Epithelial cell of prostate (primary cell): Measurements from ENCODE around the gene PLA2G6.
"Not testable (repeated sequence)": the region's sequence is repeated elsewhere in the genome, so short reads cannot be mapped to it uniquely, and the experiment has no call there.

ENCODE experiments used
- DNase-seq: peaks from one replicate; pipeline ENCODE4 v3.0.0-alpha.2; 2011; ENCODE audit warnings: low read depth, low spot score
- H3K27ac ChIP-seq: fragments of 450-650 bp; 2 replicates; pipeline ENCODE4 v1.5.1; 2017; ENCODE audit warnings: mild to moderate bottlenecking

PLA2G6 gene

DNA sequence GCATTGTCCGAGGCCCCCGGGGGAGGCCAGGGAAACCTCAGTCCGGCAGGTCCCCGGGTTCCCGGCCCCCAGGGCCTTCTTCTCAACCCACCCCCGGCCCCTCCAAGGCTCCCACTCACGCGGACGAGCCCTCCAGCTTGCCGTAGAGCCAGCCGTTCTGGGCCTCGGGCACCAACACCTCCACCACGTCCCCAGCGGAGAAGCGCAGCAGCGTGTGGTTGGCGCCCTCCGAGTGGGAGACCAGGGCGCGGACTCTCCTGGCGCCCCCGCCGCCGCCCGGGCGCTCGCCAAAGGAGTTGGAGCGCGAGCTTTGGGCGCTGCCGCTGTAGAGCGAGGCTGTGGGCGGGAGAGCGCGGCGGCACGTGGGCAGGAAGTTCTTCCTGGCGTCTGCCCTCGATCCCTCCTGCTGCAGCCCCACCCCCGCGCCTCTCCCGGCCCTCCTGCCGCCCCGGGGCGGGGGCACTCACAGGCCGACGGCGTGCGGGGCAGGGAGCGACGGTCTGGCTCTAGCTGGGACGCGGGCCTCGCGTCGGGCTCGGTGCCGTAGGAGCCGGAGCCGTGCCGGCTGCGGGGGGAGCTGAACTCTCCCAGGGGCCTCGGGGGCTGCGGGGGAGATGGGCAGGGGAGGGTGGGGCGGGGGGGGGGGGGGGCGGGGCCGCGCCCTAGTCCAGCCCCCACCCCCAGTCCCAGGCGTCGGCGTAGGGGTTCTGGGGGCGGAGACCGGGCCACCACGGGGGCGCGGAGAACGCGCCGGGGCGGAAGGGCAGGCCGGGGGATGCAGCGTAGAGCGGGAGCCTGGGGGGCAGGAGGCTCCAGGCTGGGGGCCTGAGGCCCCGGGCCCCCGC is 92.8 kb downstream of the PLA2G6 start:
- no peak overlapping the region for H3K27ac ChIP-seq
- DNase-seq = no peak

DNA sequence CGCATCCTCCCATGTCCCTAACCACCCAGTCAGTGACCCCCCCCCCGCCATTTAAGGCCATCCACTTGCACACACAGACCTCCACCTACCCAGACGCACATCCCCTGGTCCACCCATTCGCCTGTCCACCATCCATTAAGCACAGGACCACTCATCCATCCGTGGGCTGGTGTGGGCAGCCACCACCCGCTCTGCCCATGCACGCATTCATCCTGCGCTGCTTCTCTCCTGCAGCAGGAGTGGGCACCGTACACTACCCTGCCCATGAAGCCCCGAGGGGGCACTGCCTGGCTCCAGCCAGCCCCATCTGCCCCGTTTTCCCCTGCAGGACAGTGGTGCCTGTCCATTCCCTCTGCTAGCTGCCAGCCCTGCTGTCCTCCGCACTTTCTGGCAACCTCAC is 93.8 kb downstream of the PLA2G6 start:
- H3K27ac ChIP-seq = no peak overlapping the region
- DNase-seq = no peak

DNA sequence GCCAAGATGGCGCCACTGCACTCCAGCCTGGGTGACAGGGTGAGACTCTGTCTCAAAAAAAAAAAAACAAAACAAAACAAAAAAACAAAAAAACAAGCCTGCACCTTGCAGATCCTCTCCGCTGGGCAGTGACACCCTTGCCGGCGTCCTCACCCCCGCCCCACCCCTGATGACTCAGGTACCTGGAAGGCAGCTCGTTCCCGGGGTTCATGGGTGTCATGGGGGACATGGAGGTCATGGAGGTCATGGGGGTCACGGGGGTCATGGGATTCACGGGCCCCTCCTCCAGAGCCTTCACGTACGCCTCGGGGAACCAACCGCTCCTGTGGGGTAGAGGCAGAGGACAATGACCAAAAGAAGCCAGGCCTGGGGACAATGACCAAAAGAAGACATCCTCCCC is 94.7 kb downstream of the PLA2G6 start:
- DNase-seq = no peak
- H3K27ac ChIP-seq = no peak overlapping the region

DNA sequence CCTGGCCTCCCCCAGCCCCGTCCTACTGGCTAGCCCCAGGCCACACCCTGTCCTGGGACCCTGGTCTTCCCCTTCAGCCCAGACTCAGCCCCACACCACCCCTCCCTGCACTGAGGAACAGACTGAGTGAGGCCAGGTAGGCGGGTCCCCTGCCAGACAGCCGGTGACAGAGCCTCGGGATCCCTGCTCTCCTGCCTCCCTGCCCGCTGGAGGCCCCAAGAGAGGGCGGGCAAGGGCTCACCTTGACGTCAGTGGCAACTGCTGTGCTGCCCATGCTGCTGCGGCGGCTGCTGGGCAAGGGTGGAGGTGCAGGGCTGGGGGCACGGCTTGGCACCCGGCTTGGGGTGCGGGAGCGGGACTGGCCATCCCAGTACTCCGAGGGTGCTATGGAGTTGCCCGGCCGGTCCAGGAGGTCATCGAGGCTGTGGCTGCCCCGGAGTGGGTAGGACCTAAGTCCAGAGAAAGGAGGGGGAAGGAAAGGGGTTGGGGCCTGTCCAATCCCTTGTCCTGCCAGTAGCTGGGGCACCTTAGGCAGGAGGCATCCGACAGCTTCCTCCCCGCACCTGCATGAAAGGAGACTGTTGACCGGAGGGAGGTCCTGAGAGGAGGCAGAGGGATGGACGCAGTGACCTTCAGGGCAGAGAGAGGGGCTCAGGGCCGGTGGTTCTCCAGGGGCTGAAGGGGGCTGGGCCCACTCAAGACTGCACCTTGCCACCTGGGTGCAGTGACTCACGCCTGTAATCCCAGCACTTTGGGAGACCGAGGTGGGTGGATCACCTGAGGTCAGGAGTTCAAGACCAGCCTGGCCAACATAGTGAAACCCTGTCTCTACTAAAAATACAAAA is 95.4 kb downstream of the PLA2G6 start:
- no peak overlapping the region for H3K27ac ChIP-seq
- no peak for DNase-seq

DNA sequence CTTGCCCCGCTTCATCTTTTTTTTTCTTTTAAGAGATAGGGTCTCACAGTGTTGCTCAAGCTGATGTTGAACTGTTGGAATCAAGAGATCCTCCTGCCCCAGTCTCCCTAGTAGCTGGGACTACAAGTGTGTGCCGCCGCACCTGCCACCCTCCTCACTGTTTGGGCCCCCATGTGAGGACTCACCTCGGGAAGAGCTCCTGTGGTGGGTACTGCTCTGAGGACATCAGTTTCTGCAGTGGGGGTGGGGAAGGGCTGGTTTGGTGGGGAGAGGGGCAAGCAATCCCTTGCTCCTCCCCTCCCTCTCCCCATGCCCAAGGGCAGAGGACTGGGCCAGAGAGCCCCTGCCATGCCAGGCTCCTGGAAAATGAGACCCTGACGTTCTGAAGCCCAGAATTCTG is 96.1 kb downstream of the PLA2G6 start:
- no peak for DNase-seq
- no peak overlapping the region for H3K27ac ChIP-seq

DNA sequence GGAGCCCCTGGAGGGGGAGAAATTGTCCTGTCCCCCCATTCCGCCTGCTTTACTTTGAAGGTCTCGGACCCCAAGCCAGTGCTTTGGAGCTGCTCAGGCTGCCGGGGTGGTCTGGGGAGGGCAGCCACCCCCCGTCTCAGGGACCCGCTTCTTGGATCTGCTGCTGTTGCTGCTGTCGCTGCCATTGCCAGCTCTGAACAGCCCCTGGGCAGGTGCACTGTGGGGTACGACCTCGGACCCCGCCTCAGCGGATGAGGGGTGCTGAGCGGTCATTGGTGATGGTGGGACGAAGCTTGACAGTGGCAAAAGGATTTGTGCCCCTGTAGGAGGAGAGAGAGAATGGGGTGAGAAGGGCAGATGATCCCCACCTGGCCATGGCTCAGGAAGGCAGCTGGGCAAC is 96.6 kb downstream of the PLA2G6 start:
- H3K27ac ChIP-seq = no peak overlapping the region
- DNase-seq = no peak

DNA sequence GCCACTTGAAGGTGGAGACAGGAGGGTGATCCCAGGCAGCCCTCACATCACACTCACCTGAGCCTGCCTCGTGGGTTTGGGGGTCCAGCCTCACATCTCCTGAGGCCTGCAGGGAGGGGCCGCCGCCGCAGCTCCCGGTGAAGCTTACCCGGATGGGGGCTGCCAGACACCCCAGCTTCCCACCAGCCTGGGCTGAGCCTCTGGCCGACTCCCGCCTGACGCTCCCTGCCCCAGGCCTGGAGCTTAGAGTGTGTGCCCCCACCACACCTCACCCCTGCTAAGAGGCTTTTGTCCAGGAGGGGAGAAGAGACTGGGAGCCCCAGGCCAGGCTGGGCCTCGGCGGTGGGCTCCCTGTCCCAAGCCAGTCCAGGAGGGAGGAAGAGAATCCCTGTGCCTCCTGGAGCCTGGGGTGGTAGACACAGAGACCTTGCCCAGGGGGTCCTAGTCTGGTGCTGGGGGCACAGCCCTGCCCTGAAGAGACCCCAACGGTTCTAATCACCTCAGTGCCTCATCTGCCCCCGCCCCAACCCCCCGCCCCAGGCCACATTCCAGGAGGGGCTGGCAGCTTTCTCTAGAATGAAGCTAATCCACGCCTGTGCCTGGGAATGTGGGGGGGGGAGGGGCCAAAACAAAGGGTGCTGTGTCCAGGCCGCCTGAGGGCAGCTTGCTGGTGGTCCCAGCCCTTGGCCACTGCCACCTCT is 97.5 kb downstream of the PLA2G6 start, which contains the start of gene SLC16A8:
TSS of gene SLC16A8 (minus strand) at position 254 of the 701 bp plus-strand sequence. CDS start 1,311 bp downstream, outside the sequence.
- no peak for DNase-seq
- no peak within 1 kb of the TSS for H3K27ac ChIP-seq

DNA sequence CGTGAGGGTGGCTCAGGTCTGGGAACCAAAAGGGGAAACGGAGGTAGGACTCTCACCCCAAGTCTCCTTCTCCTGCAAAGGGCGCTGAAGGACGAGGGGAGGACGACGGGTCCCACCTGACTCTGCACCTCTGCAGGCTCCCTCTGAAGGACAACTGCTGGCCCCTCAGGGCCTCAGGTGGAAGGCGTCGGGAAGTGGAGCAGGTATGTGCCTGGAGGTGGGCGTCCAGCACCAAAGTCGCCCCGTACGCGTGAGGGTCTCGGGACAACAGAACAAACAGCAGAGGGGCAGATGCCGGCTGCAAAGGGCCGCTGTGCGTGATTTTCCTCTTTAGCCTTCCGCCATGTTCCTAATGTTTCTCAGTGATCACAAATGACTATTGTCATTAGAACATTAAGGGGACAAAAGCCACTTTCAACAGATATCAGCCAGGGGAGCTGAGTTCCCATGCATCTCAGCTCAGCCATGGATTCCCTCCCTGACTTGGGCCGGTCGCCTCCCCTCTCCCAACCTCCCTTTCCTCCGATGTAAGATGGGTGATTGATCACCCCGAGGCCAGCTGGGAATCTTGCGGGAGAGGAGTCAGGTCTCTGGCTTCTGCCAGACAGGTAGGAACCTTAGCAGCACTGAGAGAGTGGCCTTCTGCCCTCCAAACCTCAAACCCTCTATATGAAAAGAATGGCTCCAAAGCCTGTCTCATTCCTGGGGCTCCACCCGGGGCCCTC is 98.5 kb downstream of the PLA2G6 start:
- no peak for DNase-seq
- no peak overlapping the region for H3K27ac ChIP-seq

DNA sequence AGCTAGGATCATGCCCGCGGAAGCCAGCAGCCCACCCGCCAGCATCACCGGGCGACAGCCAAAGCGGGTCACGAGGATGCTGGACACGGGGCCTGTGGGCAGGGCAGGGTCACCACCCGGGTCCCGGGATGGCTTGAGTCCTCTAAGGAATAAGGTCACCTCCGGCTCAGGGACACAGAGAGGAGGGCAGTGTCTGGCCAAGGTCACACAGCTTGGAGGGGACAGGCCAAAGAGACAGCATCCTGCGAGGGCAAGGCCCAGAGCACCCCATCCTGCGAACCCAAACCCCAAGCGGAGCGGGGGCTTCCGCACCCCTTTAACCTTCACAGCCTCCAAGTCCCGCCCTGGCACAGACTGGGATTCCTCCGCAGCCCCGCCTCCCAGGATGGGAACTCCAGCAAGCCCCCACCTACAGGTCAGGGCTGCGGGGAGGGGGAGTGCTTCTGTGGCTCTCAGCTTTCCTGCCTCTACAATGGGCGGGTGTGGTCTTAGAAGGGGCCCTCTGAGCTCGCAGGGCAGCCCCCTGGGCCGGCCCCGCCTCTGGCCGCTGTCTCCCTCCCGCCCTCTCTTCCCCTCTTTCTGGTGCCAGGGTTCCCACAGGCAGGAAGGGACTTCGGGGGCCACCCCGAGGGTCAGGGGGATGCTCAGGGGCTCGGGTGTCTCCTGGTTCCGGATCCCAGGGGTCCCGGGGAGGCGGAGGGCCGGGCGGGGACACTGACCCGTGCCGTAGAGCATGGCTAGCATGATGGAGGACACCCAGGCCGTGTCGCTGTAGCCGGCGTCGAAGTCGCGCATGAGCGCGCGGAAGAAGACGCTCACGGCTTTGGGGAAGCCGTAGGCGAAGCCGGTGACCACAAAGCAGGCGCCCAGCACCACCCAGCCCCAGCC is 99.4 kb downstream of the PLA2G6 start:
- no peak overlapping the region for H3K27ac ChIP-seq
- no peak for DNase-seq

DNA sequence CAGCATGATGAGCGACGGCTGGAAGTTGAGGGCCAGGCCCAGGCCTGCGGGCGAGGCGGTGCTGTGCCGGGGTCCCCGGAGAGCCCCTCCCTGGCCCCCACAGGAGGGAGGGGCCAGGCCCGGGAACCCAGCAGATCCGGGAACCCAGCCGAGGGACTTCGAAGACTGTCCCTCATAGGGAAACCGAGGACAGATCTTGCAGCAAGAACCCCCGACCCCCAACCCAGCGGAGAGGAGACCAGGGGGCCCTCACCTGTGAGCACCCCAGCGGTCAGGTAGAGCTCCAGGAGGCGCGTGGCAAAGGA is 100.0 kb downstream of the PLA2G6 start:
- no peak overlapping the region for H3K27ac ChIP-seq
- no peak for DNase-seq

DNA sequence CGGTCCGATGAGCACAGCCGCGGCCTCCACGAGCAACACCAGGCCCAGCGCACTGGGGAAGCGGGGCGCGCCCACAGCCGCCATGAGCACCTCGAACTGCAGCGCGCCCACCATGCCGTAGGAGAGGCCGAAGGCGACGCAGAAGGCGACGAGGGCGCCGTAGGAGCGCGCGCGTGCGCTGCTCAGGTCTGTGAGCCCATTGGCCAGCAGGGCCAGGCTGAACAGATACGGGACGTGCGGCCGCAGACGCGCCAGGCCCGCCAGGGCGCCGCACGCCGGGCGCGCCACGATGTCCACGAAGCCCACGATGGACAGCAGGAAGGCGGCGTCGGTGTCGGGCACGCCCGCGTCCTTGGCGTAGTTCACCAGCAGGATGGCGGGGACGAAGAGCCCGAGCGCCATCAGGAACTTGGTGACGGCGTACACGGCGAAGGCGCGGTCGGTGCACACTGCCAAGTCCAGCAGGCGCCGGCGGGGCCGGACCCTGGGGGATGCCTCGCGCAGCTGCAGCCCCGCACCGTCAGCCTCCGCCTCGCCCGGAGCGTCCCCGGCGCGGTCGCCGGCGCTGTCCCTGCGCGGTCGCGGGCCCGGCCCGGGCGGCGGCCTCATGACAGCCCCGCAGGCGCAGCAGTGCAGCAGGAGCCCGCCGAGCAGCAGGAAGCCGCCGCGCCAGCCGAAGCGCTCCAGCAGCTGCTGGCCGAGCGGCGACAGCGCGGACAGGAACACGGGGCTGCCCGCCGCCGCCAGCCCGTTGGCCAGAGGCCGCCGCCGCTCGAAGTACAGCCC is 100.6 kb downstream of the PLA2G6 start:
- H3K27ac ChIP-seq = no peak overlapping the region
- no peak for DNase-seq

DNA sequence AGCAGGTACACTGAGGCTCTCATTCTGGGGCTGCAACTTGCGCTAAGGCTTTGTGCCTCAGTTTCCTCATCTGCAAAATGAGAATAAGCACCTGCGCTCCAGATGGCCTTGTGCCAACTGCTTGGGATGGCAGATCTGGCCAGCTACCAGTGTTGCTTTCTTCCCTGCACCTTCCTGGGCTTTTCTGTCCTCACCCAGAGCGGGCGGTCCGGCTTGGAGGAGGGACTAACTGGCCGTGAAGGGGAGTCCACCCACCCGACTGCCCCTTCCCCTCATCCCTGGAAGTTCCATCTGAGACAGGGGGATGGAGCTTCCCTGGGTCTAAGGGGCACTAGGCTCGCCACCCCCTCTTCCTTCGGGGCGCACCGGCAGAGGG is 101.2 kb downstream of the PLA2G6 start:
- no peak for DNase-seq
- H3K27ac ChIP-seq = no peak overlapping the region

DNA sequence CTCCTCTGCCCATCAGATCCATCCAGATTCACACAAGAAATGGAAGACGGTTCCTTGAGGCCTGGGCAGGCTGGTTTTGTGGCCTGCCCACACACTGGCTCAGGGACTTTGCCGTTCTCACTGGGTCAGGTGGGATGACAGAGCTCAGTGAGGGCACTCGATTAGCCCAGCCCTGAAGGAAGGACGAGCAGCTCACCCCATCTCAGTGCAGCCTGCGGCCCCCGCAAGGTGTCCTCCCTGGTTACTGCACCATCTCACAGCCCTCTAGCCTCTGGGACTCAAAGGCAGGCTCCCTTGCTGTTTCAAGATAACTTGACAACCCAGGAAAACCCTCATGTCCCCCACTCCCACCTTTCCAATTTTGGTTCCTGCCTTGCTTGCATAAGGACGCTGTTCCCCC is 101.8 kb downstream of the PLA2G6 start:
- no peak overlapping the region for H3K27ac ChIP-seq
- no peak for DNase-seq

DNA sequence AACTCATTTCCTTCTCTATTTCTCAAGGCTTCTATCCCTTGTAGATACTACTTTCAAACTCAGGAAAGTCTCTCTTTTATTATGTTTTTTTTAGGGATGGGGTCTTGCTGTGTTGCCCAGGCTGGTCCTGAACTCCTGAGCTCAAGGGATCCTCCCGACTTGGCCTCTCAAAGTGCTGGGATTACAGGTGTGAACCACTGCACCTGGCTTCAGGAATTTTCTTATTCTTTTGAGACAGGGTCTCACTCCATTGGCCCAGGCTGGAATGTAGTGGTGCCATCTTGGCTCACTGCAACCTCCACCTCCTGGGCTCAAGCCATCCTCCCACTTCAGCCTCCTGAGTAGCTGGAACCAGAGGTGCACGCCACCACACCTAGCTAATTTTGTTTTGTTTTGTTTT is 102.4 kb downstream of the PLA2G6 start:
- not testable (repeated sequence) for DNase-seq

DNA sequence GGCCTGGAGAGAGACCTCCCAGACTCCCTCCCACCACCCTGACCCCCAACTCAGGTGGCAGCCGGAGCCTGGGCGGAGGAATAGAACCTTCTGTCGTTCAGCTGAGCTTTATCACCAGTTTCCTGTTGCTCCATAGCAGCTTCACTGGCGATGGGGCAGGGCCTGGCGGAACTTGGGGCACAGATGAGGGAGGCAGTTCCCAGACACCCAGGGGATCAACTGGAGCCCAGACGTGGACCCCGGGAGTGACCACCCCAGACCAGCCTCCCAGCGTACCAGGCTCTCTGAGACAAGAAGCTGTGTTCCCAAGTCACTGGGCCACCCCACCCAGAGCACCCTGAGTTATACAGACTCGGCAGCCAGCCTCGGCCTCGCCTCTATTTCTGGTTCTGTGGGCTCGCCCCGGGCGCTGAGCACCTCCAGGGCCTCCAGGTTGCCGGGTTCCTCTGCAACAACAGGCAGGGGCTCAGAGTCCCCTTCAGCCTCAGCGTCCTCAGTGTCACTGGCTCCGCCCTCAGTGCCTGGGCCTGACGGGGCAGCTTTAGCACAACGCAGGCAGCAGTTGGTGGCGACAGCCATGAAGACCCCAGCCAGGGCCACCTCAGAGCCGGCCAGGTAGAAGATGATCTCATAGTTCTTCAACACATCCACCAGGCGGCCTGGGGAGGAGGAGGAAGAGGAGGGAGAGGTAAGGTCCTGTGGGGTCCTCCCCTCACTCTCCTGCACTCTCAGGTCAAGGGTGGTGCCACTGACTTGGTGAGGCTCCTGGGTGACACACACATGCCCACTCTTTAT is 103.4 kb downstream of the PLA2G6 start:
- H3K27ac ChIP-seq = no peak overlapping the region
- DNase-seq = no peak

More for the DNA sequence above, 102.4 kb downstream of the PLA2G6 start:
- not testable (repeated sequence) for H3K27ac ChIP-seq

DNA sequence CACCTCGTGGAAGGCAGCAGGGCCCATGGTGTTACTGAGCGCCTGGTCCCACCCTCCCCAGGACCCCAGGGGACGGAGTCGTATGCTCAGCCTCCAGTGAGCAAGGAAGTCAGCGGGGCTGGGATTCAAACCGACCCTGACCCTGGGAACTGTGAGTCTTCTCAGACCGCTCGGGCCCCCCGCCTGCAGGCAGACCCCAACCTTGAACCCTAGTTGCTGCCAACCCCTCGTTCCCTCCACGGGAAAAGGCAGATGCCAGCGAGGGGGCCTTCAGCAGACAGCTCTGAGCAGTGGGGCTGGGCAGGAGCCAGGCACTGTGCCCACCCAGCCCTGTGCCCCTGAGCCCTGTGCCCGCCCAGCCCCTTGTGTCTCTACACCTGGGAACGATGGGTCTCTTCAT is 104.0 kb downstream of the PLA2G6 start:
- H3K27ac ChIP-seq = no peak overlapping the region
- DNase-seq = no peak

DNA sequence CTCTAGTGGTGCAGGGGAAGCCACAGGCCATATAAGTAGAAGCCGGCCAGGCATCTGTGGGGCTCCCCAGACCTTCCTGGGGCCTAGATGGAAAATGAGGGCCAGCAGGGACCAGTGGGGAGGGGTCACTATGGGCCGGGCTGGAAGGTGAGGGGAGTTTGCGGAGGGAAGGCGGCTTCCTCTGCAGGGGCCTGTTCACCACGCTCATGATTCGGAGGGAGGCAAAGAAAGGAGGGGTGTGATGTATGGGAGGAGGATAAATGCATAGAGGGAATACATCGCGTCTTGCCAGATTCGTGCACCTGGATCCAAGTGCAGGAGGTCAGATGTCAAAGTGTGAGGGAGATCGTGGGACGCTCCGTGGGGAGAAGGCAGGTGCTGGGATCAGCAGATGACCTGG is 104.5 kb downstream of the PLA2G6 start:
- DNase-seq = no peak
- H3K27ac ChIP-seq = no peak overlapping the region

DNA sequence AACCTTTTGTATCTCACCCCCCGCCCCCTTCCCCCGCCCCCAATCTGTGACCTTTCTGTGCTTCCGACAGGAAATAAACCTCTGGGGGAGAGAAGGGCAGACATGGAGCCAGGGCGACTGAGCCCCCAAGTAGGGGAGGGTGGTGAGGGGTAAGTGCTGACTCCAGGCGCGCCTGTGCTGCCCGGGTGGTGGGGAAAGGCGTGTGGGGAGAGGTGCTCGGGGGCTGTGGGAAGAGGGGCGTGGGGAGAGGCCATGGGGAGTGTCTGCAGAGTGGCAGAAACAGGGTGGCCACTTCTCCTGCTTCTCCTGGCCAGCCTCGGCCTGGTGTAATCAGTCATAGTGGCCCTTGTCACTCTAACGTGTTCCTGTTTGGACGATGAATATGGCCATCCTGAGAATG is 105.7 kb downstream of the PLA2G6 start:
- no peak overlapping the region for H3K27ac ChIP-seq
- no peak for DNase-seq
